CD4-positive, alpha-beta T cell treated with Interleukin-4 for 1 hour (primary cell): ENCODE results near the gene NCLN.
"Not testable (repeated sequence)": the region's sequence is repeated elsewhere in the genome, so short reads cannot be mapped to it uniquely, and the experiment has no call there.

ENCODE experiments used
- DNase-seq, 2 donors: peaks; one replicate each; pipeline ENCODE4 v3.0.0-alpha.2; 2020 to 2022

Gene NCLN

GRCh38 chr19:3225677-3226093 lies 40.0 kb downstream of the NCLN start:
- no peak for DNase-seq

GRCh38 chr19:3227054-3227626 lies 41.4 kb downstream of the NCLN start:
- no peak for DNase-seq

GRCh38 chr19:3229346-3229743 lies 43.6 kb downstream of the NCLN start:
- no peak for DNase-seq

DNA sequence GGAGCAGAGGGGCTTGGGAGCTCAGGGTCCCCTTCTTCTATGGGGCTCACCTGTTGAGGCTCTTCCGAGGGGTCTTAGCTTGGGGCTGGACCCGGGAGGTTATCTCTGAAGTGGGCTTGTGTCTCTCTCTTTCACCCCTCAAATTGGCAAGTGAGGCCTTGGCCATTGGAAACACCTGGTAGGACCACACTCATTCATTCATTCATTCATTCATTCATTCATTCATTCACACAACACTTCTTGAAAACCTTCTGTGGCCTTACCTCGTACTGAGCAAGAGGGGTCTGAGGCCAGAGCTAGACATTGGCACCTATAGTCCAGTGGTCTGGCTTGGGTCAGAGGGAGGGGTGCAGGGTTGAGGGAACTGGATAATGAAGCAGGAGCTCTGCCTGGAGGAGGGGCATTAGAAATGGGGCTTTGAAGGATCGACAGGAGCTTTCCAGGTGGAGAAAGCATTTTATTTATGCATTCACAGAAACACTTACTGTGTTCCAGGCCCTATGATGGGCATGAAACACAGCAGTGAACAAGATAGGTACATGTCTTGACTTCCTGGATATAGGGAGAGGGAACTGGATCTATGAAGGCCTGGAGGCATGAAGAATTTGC lies 44.3 kb downstream of the NCLN start:
- DNase-seq, result no peak

DNA sequence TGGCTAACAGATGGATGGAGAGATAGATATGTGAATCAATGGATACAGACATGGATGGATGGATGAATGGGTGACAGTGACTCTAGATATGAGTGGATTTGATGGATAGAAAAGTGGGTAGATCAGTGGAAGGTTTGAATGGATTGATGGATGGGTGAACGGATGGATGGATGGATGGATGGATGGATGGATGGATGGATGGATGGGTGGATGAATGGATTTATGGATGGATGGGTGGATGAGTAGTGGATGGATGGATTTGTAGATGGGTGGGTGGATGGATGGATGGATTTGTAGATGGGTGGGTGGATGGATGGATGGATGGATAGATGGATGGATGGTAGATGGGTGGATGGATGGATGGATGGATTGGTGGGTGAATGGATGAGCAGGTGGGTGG lies 45.6 kb downstream of the NCLN start:
- no peak for DNase-seq

GRCh38 chr19:3233116-3233515 lies 47.4 kb downstream of the NCLN start:
- DNase-seq, result no peak

- no peak for DNase-seq
Observed at GRCh38 chr19:3233831-3234230, 48.1 kb downstream of the NCLN start.

GRCh38 chr19:3234800-3235199 lies 49.1 kb downstream of the NCLN start:
- no peak for DNase-seq

GRCh38 chr19:3235604-3236003 lies 49.9 kb downstream of the NCLN start:
- DNase-seq, result not testable (repeated sequence)

DNA sequence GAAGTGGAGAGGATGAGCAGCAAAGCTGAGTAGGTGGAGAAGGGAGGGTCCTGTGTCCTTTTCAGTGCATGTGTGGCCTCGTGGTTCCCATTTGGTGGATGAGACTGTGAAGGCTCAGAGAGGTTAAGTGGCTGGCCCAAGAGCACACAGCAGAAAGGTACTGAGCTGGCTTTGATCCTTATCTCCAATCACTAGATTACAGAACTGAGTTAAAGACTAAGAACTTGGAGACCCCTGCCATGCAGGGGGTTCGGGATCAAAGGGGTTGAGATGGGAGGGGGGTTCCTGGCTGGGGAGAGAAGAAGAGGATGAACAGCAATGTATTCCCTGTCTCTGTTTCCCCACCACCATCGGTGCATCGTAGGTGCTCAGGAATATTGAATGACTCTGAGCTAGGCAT lies 50.5 kb downstream of the NCLN start:
- no peak for DNase-seq

GRCh38 chr19:3238066-3238561 lies 52.4 kb downstream of the NCLN start:
- no peak for DNase-seq

GRCh38 chr19:3239367-3239766 lies 53.6 kb downstream of the NCLN start:
- DNase-seq, result no peak

DNA sequence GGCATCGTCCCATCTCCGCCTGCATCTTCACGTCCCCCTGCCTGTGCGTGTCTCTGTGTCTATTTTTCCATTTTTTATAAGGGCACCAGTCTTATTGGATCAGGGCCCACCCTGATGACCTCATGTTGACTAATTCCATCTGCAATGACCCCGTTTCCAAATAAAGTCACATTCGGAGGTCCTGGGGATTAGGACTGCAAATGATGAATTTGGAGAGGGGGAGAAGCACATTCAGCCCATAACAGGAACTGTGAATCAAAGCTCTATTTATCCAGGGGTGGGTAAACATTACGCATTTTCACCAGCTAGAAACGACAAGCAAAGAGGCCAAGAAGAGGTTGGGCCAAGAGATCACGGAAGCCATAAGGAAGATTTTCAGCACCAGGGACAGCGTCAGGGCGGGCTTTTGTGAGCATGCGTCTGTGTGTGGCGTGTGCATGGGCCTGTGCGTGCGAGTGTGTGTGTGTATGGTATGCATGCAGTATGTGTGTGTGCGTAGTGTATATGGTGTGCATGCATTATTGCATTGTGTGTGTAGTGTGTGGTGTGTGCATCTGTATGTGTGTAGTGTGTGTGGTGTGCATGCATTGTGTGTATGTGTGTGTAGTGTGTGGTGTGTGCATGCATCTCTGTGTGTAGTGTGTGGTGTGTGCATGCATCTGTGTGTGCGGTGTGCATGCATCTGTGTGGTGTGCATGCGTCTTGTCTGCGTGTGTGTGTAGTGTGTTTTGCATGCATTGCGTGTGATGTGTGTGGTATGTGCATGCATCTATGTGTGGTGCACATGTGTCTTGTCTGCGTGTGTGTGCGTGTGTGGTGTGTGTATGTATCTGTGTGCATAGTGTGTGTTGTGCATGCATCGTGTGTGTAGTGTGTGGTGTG lies 58.3 kb downstream of the NCLN start:
- DNase-seq, result peak in 1 of 2 donors; percentile 36

DNA sequence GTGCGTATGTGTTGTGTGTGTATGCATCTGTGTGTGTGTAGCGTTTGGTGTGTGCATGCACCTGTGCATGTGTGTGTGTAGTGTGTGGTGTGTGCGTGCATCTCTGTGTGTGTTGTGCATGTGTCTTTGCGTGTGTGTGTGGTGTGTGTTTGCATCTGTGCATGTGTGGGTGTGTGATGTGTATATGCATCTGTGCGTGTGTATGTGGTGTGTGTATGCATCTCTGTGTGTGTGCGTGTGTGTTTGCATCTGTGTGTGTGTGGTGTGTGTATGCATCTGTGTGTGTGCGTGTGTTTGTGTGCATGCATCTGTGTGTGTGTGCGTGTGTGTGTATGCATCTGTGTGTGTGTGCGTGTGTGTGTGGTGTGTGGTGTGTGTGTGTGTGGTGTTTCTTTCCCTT lies 59.3 kb downstream of the NCLN start:
- no peak for DNase-seq

GRCh38 chr19:3248728-3249326 lies 63.1 kb downstream of the NCLN start:
- no peak for DNase-seq

- DNase-seq, result no peak
Observed at GRCh38 chr19:3249408-3249807, 63.7 kb downstream of the NCLN start.

- peak; percentile 15 to 39 for DNase-seq
Observed at GRCh38 chr19:3250675-3251074, 64.9 kb downstream of the NCLN start.

DNA sequence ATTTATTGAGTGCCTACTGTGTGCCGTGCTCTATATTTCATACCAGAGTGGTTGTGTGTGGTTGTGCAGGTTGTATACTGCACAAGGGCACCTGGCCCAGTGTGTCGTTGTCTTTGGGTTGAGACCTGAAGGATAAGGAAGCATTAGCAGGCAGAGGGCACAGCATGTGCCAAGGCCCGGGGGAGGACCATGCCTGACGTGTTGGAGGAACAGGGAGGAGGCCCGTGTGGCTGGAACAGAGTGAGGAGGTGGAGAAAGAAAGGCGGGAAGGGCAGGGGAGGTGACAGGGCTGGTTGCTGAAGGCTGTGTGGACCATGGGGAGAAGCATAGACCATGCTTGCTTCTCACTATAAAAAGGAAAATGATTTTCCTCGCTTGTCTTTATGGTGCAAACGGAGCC lies 65.5 kb downstream of the NCLN start:
- DNase-seq, result no peak

DNA sequence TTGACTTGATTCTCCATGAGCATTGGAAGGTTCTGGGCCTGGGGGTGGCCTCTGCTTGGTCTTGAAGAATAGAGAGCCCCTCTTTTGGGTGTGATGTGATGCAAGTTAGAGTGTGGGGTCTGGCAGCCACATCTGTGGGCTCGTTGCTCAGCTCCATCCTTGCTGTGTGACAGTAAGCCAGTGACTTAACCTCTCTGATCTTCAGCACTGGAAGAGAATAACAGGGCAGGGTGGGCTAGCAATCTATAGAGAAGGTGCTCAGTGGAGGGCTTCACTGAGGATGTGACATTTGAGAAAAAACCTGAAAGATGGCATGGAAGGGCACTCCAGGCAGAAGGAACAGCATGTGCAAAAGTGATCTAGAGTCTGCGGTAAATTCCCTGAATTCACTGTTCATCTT lies 66.9 kb downstream of the NCLN start:
- DNase-seq, result no peak

DNA sequence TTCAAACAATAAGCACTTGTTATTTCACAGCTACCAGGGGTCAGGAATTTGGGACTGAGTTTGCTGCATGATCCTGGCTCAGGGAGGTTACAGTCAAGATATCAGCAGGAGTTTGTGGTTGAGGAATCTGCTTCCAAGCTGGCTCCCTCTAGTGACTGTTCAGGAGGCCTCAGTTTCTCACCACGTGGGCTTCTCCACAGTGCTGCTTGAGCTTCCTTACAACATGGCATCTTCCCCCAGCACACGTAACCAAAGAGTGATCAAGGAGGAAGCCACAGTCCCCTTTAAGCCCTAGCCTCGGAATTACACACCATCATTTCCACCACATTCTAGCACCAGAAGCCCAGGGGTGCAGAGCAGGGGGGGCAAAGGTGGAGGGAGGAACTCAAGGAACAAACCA lies 67.5 kb downstream of the NCLN start:
- no peak for DNase-seq

GRCh38 chr19:3254520-3254919 lies 68.8 kb downstream of the NCLN start:
- DNase-seq, result no peak

DNA sequence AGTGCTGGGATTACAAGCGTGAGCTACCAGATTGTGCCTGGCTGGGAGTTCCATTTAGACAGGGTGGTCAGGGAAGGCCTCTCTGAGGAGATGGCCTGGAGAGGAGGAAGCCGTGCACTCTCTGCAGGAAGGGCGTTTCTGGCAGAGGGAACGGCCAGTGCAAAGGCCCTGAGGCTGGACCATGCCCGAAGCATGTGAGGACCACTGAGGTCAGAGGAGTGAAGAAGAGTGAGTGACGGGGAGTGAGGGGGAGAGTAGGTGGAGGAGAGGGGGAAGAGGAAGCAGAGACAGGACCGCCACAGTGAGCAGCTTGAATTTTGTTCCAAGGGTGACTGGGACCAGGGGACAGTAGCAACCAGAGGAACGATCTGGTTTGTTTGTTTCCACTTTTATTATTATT lies 71.3 kb downstream of the NCLN start:
- DNase-seq, result no peak
